GM19463 (cell line): ENCODE results near the gene PJA1.

Source experiments
- ATAC-seq: cut with Tn5 transposase; IDR thresholded peaks from one replicate; pipeline ENCODE4 v1.9.1; 2021; ENCODE audit warnings: mild to moderate bottlenecking, moderate library complexity; ENCODE audit not compliant: unreplicated experiment

Gene PJA1

GRCh38 chrX:69117876-69118526 is 47.3 kb downstream of the PJA1 start:
- no peak for ATAC-seq

GRCh38 chrX:69116077-69116476 is 49.2 kb downstream of the PJA1 start:
- no peak for ATAC-seq

GRCh38 chrX:69113723-69114122 is 51.5 kb downstream of the PJA1 start:
- no peak for ATAC-seq
